Hindlimb muscle (tissue), 1 donor: ENCODE data around the gene CLASP1. TPM values are rescaled to one million over a fixed set of nuclear protein-coding genes. Genes with fewer than 3 reads are reported as not detected.
A peak's percentile ranks its signal among the peaks of the same experiment; 100 is the strongest.
"Not testable (repeated sequence)": the region's sequence is repeated elsewhere in the genome, so short reads cannot be mapped to it uniquely, and the experiment has no call there.

Source experiments
- DNase-seq: peaks from one replicate; pipeline ENCODE4 v3.0.0-alpha.2; 2013
- polyA plus RNA-seq: library from polyadenylated mRNA; unstranded; fragments of 120-200 nt; gene quantifications from one replicate; pipeline ENCODE4 v1.2.1, GENCODE V29; 2013; ENCODE audit not compliant: insufficient read length

CLASP1 gene
- polyA plus RNA-seq, result 69.7 TPM

GRCh38 chr2:121649149-121649595, at the start of gene CLASP1:
Gene CLASP1, minus strand, starts transcription at chr2:121649462. Its CDS starts 43,567 bp downstream, at chr2:121605895.
- no peak for DNase-seq

- DNase-seq, result no peak
These were observed 49.2 kb upstream of the CLASP1 start for GRCh38 chr2:121698318-121698930.

GRCh38 chr2:121697108-121697631, 47.9 kb upstream of the CLASP1 start:
- no peak for DNase-seq

- no peak for DNase-seq
These were observed 47.2 kb upstream of the CLASP1 start for GRCh38 chr2:121696410-121696930.

GRCh38 chr2:121695171-121695451, 45.8 kb upstream of the CLASP1 start:
- DNase-seq, result no peak

- no peak for DNase-seq
These were observed 45.3 kb upstream of the CLASP1 start for GRCh38 chr2:121694398-121695170.

GRCh38 chr2:121690572-121690971, 41.3 kb upstream of the CLASP1 start:
- DNase-seq, result not testable (repeated sequence)

- no peak for DNase-seq
These were observed 40.8 kb upstream of the CLASP1 start for GRCh38 chr2:121690095-121690494.

GRCh38 chr2:121689356-121689755, 40.1 kb upstream of the CLASP1 start:
- DNase-seq, result peak; percentile 65

GRCh38 chr2:121688820-121689219, 39.6 kb upstream of the CLASP1 start:
- DNase-seq, result no peak

GRCh38 chr2:121686902-121687301, 37.6 kb upstream of the CLASP1 start:
- no peak for DNase-seq

GRCh38 chr2:121686218-121686617, 37.0 kb upstream of the CLASP1 start:
- DNase-seq, result no peak

- no peak for DNase-seq
These were observed 33.4 kb upstream of the CLASP1 start for GRCh38 chr2:121682396-121683298.

- no peak for DNase-seq
These were observed 28.6 kb upstream of the CLASP1 start for GRCh38 chr2:121677855-121678254.

- not testable (repeated sequence) for DNase-seq
These were observed 22.4 kb upstream of the CLASP1 start for GRCh38 chr2:121671621-121672020.

- DNase-seq, result no peak
These were observed 20.9 kb upstream of the CLASP1 start for GRCh38 chr2:121670181-121670580.

GRCh38 chr2:121667618-121668017, 18.4 kb upstream of the CLASP1 start:
- DNase-seq, result no peak

- no peak for DNase-seq
These were observed 16.8 kb upstream of the CLASP1 start for GRCh38 chr2:121666042-121666441.

GRCh38 chr2:121665504-121665903, 16.2 kb upstream of the CLASP1 start:
- no peak for DNase-seq

- no peak for DNase-seq
These were observed 15.5 kb upstream of the CLASP1 start for GRCh38 chr2:121664713-121665112.

- DNase-seq, result no peak
These were observed 14.8 kb upstream of the CLASP1 start for GRCh38 chr2:121664086-121664485.

- no peak for DNase-seq
These were observed 14.2 kb upstream of the CLASP1 start for GRCh38 chr2:121663434-121663833.

- no peak for DNase-seq
These were observed 13.4 kb upstream of the CLASP1 start for GRCh38 chr2:121662656-121663055.
